Activated CD4-positive, alpha-beta T cell treated with anti-CD3 and anti-CD28 coated beads, Interleukin-2, amount 50 U/mL, for 48 hours (primary cell): ENCODE results near the gene RFXANK.
"Not testable (repeated sequence)": the region's sequence is repeated elsewhere in the genome, so short reads cannot be mapped to it uniquely, and the experiment has no call there.

ENCODE experiments used
- DNase-seq, 2 experiments: peaks; one replicate each; pipeline ENCODE4 v3.0.0-alpha.2; 2020

Gene RFXANK

GRCh38 chr19:19192078-19192882 is at the start of gene RFXANK, which contains the start of gene BORCS8:
Gene RFXANK, plus strand, starts transcription at chr19:19192258. Its CDS starts 1,689 bp downstream, at chr19:19193947.
Gene BORCS8, minus strand, starts transcription at chr19:19192152. Its CDS starts 35 bp downstream, at chr19:19192117.
- peak; percentile 99 for DNase-seq

- DNase-seq: no peak
Observed at GRCh38 chr19:19142347-19142746, 49.7 kb upstream of the RFXANK start.

GRCh38 chr19:19145281-19145680 is 46.8 kb upstream of the RFXANK start:
- no peak for DNase-seq

- peak; percentile 94 to 95 for DNase-seq
Observed at GRCh38 chr19:19145684-19146608, 46.1 kb upstream of the RFXANK start.

GRCh38 chr19:19146865-19147264 is 45.2 kb upstream of the RFXANK start:
- no peak for DNase-seq

GRCh38 chr19:19147344-19147743 is 44.7 kb upstream of the RFXANK start:
- DNase-seq: no peak

GRCh38 chr19:19148504-19148903 is 43.6 kb upstream of the RFXANK start:
- DNase-seq: not testable (repeated sequence)

GRCh38 chr19:19149435-19149834 is 42.6 kb upstream of the RFXANK start:
- DNase-seq: no peak

GRCh38 chr19:19151418-19151817 is 40.6 kb upstream of the RFXANK start:
- DNase-seq: no peak

GRCh38 chr19:19152668-19153384 is 39.2 kb upstream of the RFXANK start:
- no peak for DNase-seq

- DNase-seq: no peak
Observed at GRCh38 chr19:19154768-19155494, 37.1 kb upstream of the RFXANK start.

- no peak for DNase-seq
Observed at GRCh38 chr19:19155495-19156219, 36.4 kb upstream of the RFXANK start.

GRCh38 chr19:19157808-19158207 is 34.2 kb upstream of the RFXANK start:
- DNase-seq: no peak

- DNase-seq: no peak
Observed at GRCh38 chr19:19159534-19159933, 32.5 kb upstream of the RFXANK start.

- DNase-seq: no peak
Observed at GRCh38 chr19:19160461-19161035, 31.5 kb upstream of the RFXANK start.

GRCh38 chr19:19162495-19162894 is 29.6 kb upstream of the RFXANK start:
- no peak for DNase-seq

GRCh38 chr19:19165396-19165795 is 26.7 kb upstream of the RFXANK start:
- DNase-seq: no peak

- DNase-seq: no peak
Observed at GRCh38 chr19:19167612-19168011, 24.4 kb upstream of the RFXANK start.

GRCh38 chr19:19169236-19170052 is 22.6 kb upstream of the RFXANK start:
- no peak for DNase-seq
